Measurements from ENCODE around the gene FAAP20. TPM values are rescaled to one million over a fixed set of nuclear protein-coding genes. Genes with fewer than 3 reads are reported as not detected.

FAAP20 gene
- total and polyA plus RNA-seq, 10 of the 15 experiments (the other 5 are each of a cell fraction or from before 2014, with no cell fraction given) = 0.79 to 91.8 (median 20.9) TPM

- no peak overlapping the region for H3K9ac ChIP-seq (ENCODE audit: control insufficient read depth, insufficient read depth, low read length)
- BruUV-seq (replicated peaks) = no TSS peak
- H3K4me2 ChIP-seq (ENCODE audit: control insufficient read depth, insufficient read depth) = no peak overlapping the region
- SMC1A ChIA-PET (ENCODE audit: uncharacterized antibody, unreplicated experiment) = no interaction called here
- H3K4me3 ChIP-seq = no peak overlapping the region
- in situ Hi-C loops (cut with MboI) = no loop called here
- no peak overlapping the region for H2AFZ ChIP-seq (ENCODE audit: control insufficient read depth, low read depth, low read length)
- FAIRE-seq (no peak), DNase-seq (ENCODE audit: low read depth, low spot score) (no peak), ATAC-seq (no peak)
- H3K27ac ChIP-seq (ENCODE audit: control insufficient read depth, insufficient read depth) = no peak overlapping the region
- H3K27me3 ChIP-seq (replicated peaks in 1 of 2; ENCODE audit: control insufficient read depth in 2 of 2, insufficient read depth in 2 of 2, low read length in 1 of 2) = no peaks in the 10 kb centered on the region
- POLR2A ChIA-PET = no interaction called here
- H3K79me2 ChIP-seq (ENCODE audit: control insufficient read depth, insufficient read depth, low read length) = no peaks in the 10 kb centered on the region
- 87% methylated on average over 33 of the region's 34 CpGs for WGBS (ENCODE audit: insufficient coverage, insufficient replicate concordance, low lambda C conversion rate, missing lambda C conversion rate)
- TF ChIP-seq HDAC6 (IDR thresholded peaks at IDR 0.05; ENCODE audit: unreplicated experiment) (no peak), NRF1 (conservative IDR thresholded peaks at IDR 0.05; ENCODE audit: low read depth, low read length) (no peak), MEF2B (IDR thresholded peaks at IDR 0.05; ENCODE audit: partially characterized antibody, poor library complexity, severe bottlenecking) (no peak), KLF5 (IDR thresholded peaks at IDR 0.05; ENCODE audit: partially characterized antibody) (no peak), SPI1 (IDR thresholded peaks at IDR 0.05; ENCODE audit: borderline replicate concordance, insufficient read depth, low read depth, low read length) (no peak), BRCA1 (IDR thresholded peaks at IDR 0.05; ENCODE audit: low read depth, low read length) (no peak), BMI1 (IDR thresholded peaks at IDR 0.05; ENCODE audit: borderline replicate concordance) (no peak), ZSCAN29 (IDR thresholded peaks at IDR 0.05) (no peak), LARP7 (IDR thresholded peaks at IDR 0.05) (no peak), STAT1 (conservative IDR thresholded peaks at IDR 0.05) (no peak)
- TF ChIP-seq, protein P1, sequence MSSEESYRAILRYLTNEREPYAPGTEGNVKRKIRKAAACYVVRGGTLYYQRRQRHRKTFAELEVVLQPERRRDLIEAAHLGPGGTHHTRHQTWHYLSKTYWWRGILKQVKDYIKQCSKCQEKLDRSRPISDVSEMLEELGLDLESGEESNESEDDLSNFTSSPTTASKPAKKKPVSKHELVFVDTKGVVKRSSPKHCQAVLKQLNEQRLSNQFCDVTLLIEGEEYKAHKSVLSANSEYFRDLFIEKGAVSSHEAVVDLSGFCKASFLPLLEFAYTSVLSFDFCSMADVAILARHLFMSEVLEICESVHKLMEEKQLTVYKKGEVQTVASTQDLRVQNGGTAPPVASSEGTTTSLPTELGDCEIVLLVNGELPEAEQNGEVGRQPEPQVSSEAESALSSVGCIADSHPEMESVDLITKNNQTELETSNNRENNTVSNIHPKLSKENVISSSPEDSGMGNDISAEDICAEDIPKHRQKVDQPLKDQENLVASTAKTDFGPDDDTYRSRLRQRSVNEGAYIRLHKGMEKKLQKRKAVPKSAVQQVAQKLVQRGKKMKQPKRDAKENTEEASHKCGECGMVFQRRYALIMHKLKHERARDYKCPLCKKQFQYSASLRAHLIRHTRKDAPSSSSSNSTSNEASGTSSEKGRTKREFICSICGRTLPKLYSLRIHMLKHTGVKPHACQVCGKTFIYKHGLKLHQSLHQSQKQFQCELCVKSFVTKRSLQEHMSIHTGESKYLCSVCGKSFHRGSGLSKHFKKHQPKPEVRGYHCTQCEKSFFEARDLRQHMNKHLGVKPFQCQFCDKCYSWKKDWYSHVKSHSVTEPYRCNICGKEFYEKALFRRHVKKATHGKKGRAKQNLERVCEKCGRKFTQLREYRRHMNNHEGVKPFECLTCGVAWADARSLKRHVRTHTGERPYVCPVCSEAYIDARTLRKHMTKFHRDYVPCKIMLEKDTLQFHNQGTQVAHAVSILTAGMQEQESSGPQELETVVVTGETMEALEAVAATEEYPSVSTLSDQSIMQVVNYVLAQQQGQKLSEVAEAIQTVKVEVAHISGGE (CRISPR knock-in tag; IDR thresholded peaks at IDR 0.05) = no peak
- no peaks in the 10 kb centered on the region for H3K4me1 ChIP-seq (ENCODE audit: control insufficient read depth, insufficient read depth, low read length)
- no peaks in the 10 kb centered on the region; the same call in 1 of the 3 replicates for H3K9me3 ChIP-seq (replicated peaks; ENCODE audit: control insufficient read depth, insufficient read depth, low read length)
- H3K36me3 ChIP-seq (ENCODE audit: control insufficient read depth in 2 of 2, insufficient read depth in 2 of 2, low read length in 1 of 2) = no peaks in the 10 kb centered on the region; a peak in 1 of 4 replicates
- no peaks in the 10 kb centered on the region for H4K20me1 ChIP-seq (ENCODE audit: control insufficient read depth, insufficient read depth)
- intact Hi-C loops (cut with micrococcal nuclease; ENCODE audit: unreplicated experiment) = no loop called here
- CTCF ChIA-PET = no interaction called here
- RAD21 ChIA-PET (ENCODE audit: unreplicated experiment) = no interaction called here
Measured at GRCh38 chr1:2160451-2161300, 33.9 kb downstream of the FAAP20 start.

Measured in GM12878 (cell line).